Neural cell (in vitro differentiated cells): ENCODE results near the gene SLC35A3. TPM values are rescaled to one million over a fixed set of nuclear protein-coding genes. Genes with fewer than 3 reads are reported as not detected.

ENCODE experiments used
- H2AFZ ChIP-seq: fragments of 200-600, 300-800 bp; sonication (generic), shearing (Covaris generic); 2 replicates; pipeline ENCODE4 v1.6.0; 2014; ENCODE audit warnings: low read depth, mild to moderate bottlenecking, antibody characterized with exemption, low read length, moderate library complexity
- H3F3A ChIP-seq: fragments of 200-600 bp; shearing (Covaris generic); 2 replicates; pipeline ENCODE4 v1.6.1; 2016; ENCODE audit warnings: mild to moderate bottlenecking, moderate library complexity, mixed read lengths, antibody characterized with exemption, low read length; ENCODE audit not compliant: insufficient read depth, poor library complexity, severe bottlenecking
- H3K27ac ChIP-seq: fragments of 200-600, 300-800 bp; sonication (generic), shearing (Covaris generic); 2 replicates; pipeline ENCODE4 v1.5.1; 2014; ENCODE audit warnings: mild to moderate bottlenecking, low read length, moderate library complexity
- H3K27me3 ChIP-seq: fragments of 300-800, 200-600 bp; sonication (generic), shearing (Covaris generic); 2 replicates; pipeline ENCODE4 v1.6.0; 2014; ENCODE audit warnings: mild to moderate bottlenecking, low read depth, low read length, moderate library complexity; ENCODE audit not compliant: insufficient read depth
- H3K36me3 ChIP-seq: fragments of 300-800, 200-600 bp; sonication (generic), shearing (Covaris generic); 2 replicates; pipeline ENCODE4 v1.5.1; 2014; ENCODE audit warnings: mild to moderate bottlenecking, antibody characterized with exemption, low read length, moderate library complexity; ENCODE audit not compliant: insufficient read depth
- H3K4me2 ChIP-seq: fragments of 300-800, 200-600 bp; sonication (generic), shearing (Covaris generic); 2 replicates; pipeline ENCODE4 v1.6.0; 2014; ENCODE audit warnings: mild to moderate bottlenecking, low read length
- H3K4me3 ChIP-seq: fragments of 300-800, 200-600 bp; sonication (generic), shearing (Covaris generic); 2 replicates; pipeline ENCODE4 v1.5.1; 2014; ENCODE audit warnings: mild to moderate bottlenecking, low read length, moderate library complexity
- H3K79me2 ChIP-seq: fragments of 200-600 bp; shearing (Covaris generic); replicated peaks from 2 replicates; pipeline ENCODE4 v1.6.0; 2014; ENCODE audit warnings: mild to moderate bottlenecking, low read length, moderate library complexity; ENCODE audit not compliant: insufficient read depth
- H3K9ac ChIP-seq: fragments of 300-800, 200-600 bp; sonication (generic), shearing (Covaris generic); 2 replicates; pipeline ENCODE4 v1.6.1; 2016; ENCODE audit warnings: mild to moderate bottlenecking, low read length, mixed read lengths
- H3K9me2 ChIP-seq: fragments of 200-600 bp; shearing (Covaris generic); 2 replicates; pipeline ENCODE4 v1.6.1; 2016; ENCODE audit warnings: mild to moderate bottlenecking, low read length, mixed read lengths; ENCODE audit not compliant: insufficient read depth
- H3K9me3 ChIP-seq: fragments of 200-600, 300-800 bp; sonication (generic), shearing (Covaris generic); 2 replicates; pipeline ENCODE4 v1.6.1; 2016; ENCODE audit warnings: mild to moderate bottlenecking, mixed run types, low read length, moderate library complexity, mixed read lengths
- H4K20me1 ChIP-seq: fragments of 200-600 bp; shearing (Covaris generic); 2 replicates; pipeline ENCODE4 v1.6.1; 2016; ENCODE audit warnings: mild to moderate bottlenecking, mixed run types; ENCODE audit not compliant: insufficient read depth
- EP300 ChIP-seq: fragments of 450-650 bp; conservative IDR thresholded peaks from 2 replicates; pipeline ENCODE4 v1.6.1; 2014; ENCODE audit warnings: antibody characterized with exemption, mild to moderate bottlenecking, moderate library complexity; ENCODE audit not compliant: poor library complexity, severe bottlenecking
- EZH2 ChIP-seq: fragments of 200-600, 300-800 bp; shearing (Covaris generic), sonication (generic); IDR thresholded peaks from 2 replicates; pipeline ENCODE4 v1.6.1; 2014; ENCODE audit warnings: antibody characterized with exemption, low read length, borderline replicate concordance, mild to moderate bottlenecking; ENCODE audit not compliant: insufficient read depth, poor library complexity, severe bottlenecking
- MXI1 ChIP-seq: fragments of 450-650 bp; conservative IDR thresholded peaks from 2 replicates; pipeline ENCODE4 v1.6.1; 2014; ENCODE audit warnings: antibody characterized with exemption, mild to moderate bottlenecking; ENCODE audit not compliant: poor library complexity, severe bottlenecking
- POLR2AphosphoS5 ChIP-seq: IDR thresholded peaks from 2 replicates; pipeline ENCODE4 v1.6.1; 2012
- RAD21 ChIP-seq: fragments of 450-650 bp; conservative IDR thresholded peaks from 2 replicates; pipeline ENCODE4 v1.6.1; 2014; ENCODE audit warnings: antibody characterized with exemption, mild to moderate bottlenecking, moderate library complexity
- REST ChIP-seq: IDR thresholded peaks from 2 replicates; pipeline ENCODE4 v1.6.1; 2012; ENCODE audit warnings: borderline replicate concordance
- SMC3 ChIP-seq: fragments of 450-650 bp; conservative IDR thresholded peaks from 2 replicates; pipeline ENCODE4 v1.6.1; 2014; ENCODE audit warnings: antibody characterized with exemption, mild to moderate bottlenecking, moderate library complexity; ENCODE audit not compliant: poor library complexity
- TAF1 ChIP-seq: IDR thresholded peaks from 2 replicates; pipeline ENCODE4 v1.6.1; 2012; ENCODE audit warnings: low read depth
- polyA plus RNA-seq: library from polyadenylated mRNA; depleted of rRNA; stranded (reverse); fragments of >200 nt; gene quantifications from 2 replicates; pipeline ENCODE4 v1.2.3, GENCODE V29; 2014
- TF ChIP-seq, protein P1 (sequence below): fragments of 450-650 bp; IDR thresholded peaks from 2 replicates; pipeline ENCODE4 v1.5.1; 2014; ENCODE audit warnings: antibody characterized with exemption, mild to moderate bottlenecking, moderate library complexity; ENCODE audit not compliant: poor library complexity, severe bottlenecking

Gene SLC35A3
- polyA plus RNA-seq, 1 donor from 2014 or later = 26.8 TPM

- no peaks in the 10 kb centered on the region for H3K27me3 ChIP-seq
- H3F3A ChIP-seq = no peaks in the 10 kb centered on the region
- H4K20me1 ChIP-seq = no peaks in the 10 kb centered on the region
- no peaks in the 10 kb centered on the region for H3K9me2 ChIP-seq
- peak overlapping the region; percentile 77 for H2AFZ ChIP-seq
- peaks cover 58% of the 10 kb centered on the region for H3K79me2 ChIP-seq
- H3K36me3 ChIP-seq = no peaks in the 10 kb centered on the region
- H3K9ac ChIP-seq = peak overlapping the region; percentile 99
- TF ChIP-seq SMC3 = no peak
- TF ChIP-seq MXI1 = peak; percentile 83
- TF ChIP-seq EP300 = peak; percentile 56
- peak; percentile 94 for TF ChIP-seq REST
- TF ChIP-seq TAF1 = peak; percentile 96
- no peak for TF ChIP-seq RAD21
- TF ChIP-seq EZH2 = no peak
- TF ChIP-seq POLR2AphosphoS5 = peak; percentile 98
- TF ChIP-seq, protein P1, sequence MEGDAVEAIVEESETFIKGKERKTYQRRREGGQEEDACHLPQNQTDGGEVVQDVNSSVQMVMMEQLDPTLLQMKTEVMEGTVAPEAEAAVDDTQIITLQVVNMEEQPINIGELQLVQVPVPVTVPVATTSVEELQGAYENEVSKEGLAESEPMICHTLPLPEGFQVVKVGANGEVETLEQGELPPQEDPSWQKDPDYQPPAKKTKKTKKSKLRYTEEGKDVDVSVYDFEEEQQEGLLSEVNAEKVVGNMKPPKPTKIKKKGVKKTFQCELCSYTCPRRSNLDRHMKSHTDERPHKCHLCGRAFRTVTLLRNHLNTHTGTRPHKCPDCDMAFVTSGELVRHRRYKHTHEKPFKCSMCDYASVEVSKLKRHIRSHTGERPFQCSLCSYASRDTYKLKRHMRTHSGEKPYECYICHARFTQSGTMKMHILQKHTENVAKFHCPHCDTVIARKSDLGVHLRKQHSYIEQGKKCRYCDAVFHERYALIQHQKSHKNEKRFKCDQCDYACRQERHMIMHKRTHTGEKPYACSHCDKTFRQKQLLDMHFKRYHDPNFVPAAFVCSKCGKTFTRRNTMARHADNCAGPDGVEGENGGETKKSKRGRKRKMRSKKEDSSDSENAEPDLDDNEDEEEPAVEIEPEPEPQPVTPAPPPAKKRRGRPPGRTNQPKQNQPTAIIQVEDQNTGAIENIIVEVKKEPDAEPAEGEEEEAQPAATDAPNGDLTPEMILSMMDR = no peak
- no peaks in the 10 kb centered on the region for H3K9me3 ChIP-seq
- no peak overlapping the region for H3K4me2 ChIP-seq
- peak overlapping the region; percentile 97 for H3K27ac ChIP-seq
- peak overlapping the region; percentile 90 for H3K4me3 ChIP-seq
Measured at GRCh38 chr1:100037927-100038659, 68.3 kb downstream of the SLC35A3 start.

GRCh38 chr1:100038660-100039287 lies 69.0 kb downstream of the SLC35A3 start:
- no peaks in the 10 kb centered on the region for H3K9me3 ChIP-seq
- no peaks in the 10 kb centered on the region for H4K20me1 ChIP-seq
- no peaks in the 10 kb centered on the region for H3K27me3 ChIP-seq
- H3K27ac ChIP-seq = peak overlapping the region; percentile 97
- H3K36me3 ChIP-seq = no peaks in the 10 kb centered on the region
- H3F3A ChIP-seq = no peaks in the 10 kb centered on the region
- peak overlapping the region; percentile 99 for H3K9ac ChIP-seq
- H3K79me2 ChIP-seq = peaks cover 65% of the 10 kb centered on the region
- H3K9me2 ChIP-seq = no peaks in the 10 kb centered on the region
- H3K4me3 ChIP-seq = peak overlapping the region; percentile 90
- H2AFZ ChIP-seq = peak overlapping the region; percentile 52
- TF ChIP-seq POLR2AphosphoS5 (peak; percentile 7), RAD21 (no peak), EP300 (no peak), MXI1 (peak; percentile 41), REST (no peak), SMC3 (no peak)
- peak overlapping the region; percentile 98 for H3K4me2 ChIP-seq
